ENCODE results near the gene PLEKHM3.
A peak's percentile ranks its signal among the peaks of the same experiment; 100 is the strongest.

Gene PLEKHM3

GRCh38 chr2:208037564-208038487 lies 12.5 kb upstream of the PLEKHM3 start:
- no peak for TF ChIP-seq CTCF (IDR thresholded peaks at IDR 0.05; ENCODE audit: low read depth, low read length)
- no peak for DNase-seq (ENCODE audit: low read depth, low spot score)
- H3K4me3 ChIP-seq (ENCODE audit: low read depth, low read length), result no peak overlapping the region
- in situ Hi-C loops (cut with HindIII; ENCODE audit: low sequenced_read_pairs), result no loop called here

DNA sequence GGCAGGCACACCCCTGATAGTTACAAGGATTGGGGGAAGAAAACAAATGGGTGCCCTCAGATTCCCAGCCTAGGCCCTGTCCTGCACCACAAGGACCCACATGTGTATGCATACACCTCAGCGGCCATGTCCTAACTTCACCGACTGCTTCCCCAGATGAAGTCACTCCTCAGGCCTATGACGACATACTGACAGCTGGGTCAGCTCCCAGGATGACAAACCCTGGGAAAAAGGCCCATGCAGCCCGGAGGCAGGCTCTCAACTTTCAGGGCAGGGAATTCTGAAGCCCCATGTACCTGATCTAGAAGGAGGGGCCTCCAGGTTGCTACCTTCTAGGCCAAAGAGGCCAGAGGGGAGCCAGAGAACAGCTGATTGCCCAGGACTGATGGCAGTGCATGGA lies 11.0 kb upstream of the PLEKHM3 start:
- H3K4me3 ChIP-seq (ENCODE audit: low read depth, low read length), result no peak overlapping the region
- in situ Hi-C loops (cut with HindIII; ENCODE audit: low sequenced_read_pairs), result no loop called here
- DNase-seq (ENCODE audit: low read depth, low spot score), result no peak
- TF ChIP-seq CTCF (IDR thresholded peaks at IDR 0.05; ENCODE audit: low read depth, low read length), result no peak

GRCh38 chr2:208034503-208035140 lies 9.3 kb upstream of the PLEKHM3 start:
- no peak for DNase-seq (ENCODE audit: low read depth, low spot score)
- H3K4me3 ChIP-seq (ENCODE audit: low read depth, low read length), result no peak overlapping the region
- in situ Hi-C loops (cut with HindIII; ENCODE audit: low sequenced_read_pairs), result no loop called here
- no peak for TF ChIP-seq CTCF (IDR thresholded peaks at IDR 0.05; ENCODE audit: low read depth, low read length)

DNA sequence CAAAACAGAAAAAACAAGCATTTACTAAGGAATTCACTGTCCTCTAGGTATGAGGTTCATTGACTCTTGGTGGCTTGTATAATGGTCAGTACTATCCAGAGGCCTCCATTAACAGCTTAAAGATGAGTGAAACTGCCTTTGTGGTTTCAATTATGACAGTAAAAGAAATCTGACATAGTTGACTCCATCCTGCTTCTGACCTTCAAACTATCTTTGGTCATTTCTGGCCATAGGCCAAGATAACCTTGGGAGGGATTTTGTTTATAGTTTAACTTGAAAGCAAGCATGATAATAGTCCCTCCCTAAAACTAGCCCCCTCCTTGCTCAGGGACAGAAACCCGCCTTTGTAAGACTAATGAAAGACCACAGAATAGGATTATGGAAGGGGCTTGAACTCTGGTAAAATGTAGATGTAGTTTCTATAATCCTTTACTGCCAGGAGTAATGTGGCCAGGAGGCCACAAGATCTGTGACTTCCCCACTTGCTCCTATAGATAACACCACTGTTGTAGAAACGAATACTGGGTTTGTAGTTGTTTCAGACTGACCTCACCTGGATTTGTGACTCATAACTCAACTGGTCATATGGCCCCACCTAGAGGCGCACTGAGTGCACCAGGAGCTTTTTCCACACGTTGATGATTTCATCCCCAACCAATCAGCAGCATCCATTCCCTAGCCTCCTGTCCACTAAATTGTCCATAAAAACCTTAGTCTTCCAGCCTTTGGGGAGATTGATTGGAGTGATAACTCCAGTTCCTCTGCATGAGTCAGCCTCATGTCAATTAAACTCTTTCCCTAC lies 8.6 kb upstream of the PLEKHM3 start:
- in situ Hi-C loops (cut with HindIII; ENCODE audit: low sequenced_read_pairs), result no loop called here
- peak; percentile 37 for DNase-seq (ENCODE audit: low read depth, low spot score)
- TF ChIP-seq CTCF (IDR thresholded peaks at IDR 0.05; ENCODE audit: low read depth, low read length), result peak; percentile 31
- no peak overlapping the region for H3K4me3 ChIP-seq (ENCODE audit: low read depth, low read length)

- TF ChIP-seq CTCF (IDR thresholded peaks at IDR 0.05; ENCODE audit: low read depth, low read length), result no peak
- H3K4me3 ChIP-seq (ENCODE audit: low read depth, low read length), result no peak overlapping the region
- in situ Hi-C loops (cut with HindIII; ENCODE audit: low sequenced_read_pairs), result no loop called here
- DNase-seq (ENCODE audit: low read depth, low spot score), result no peak
Observed at GRCh38 chr2:208031608-208032019, 6.3 kb upstream of the PLEKHM3 start.

DNA sequence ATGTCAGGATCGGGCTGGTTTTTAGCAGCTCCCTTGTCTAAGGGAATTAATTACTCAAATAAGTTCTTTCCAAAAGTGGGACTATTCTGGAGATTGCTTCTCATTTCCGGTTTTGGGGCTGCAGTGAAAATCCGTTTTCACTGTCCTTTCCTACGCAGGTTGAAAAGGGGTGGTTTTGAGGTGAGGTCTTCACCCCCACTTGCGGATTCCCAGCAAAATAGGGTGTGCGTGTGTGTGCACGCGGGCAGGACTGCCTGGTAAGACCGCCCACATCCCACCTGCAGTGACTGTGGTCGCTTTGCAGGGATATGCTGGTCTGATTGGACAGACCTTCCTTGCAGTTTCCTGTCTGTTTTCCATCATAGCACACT lies 472 bp upstream of the PLEKHM3 start:
- no peak for TF ChIP-seq CTCF (IDR thresholded peaks at IDR 0.05; ENCODE audit: low read depth, low read length)
- in situ Hi-C loops (cut with HindIII; ENCODE audit: low sequenced_read_pairs), result no loop called here
- DNase-seq (ENCODE audit: low read depth, low spot score), result no peak
- peak overlapping the region; percentile 82 for H3K4me3 ChIP-seq (ENCODE audit: low read depth, low read length)

Data from astrocyte of the spinal cord (primary cell).